H1 (cell line): ENCODE measurements around the gene MATK. TPM values are rescaled to one million over a fixed set of nuclear protein-coding genes. Genes with fewer than 3 reads are reported as not detected.
"Not testable (repeated sequence)": the region's sequence is repeated elsewhere in the genome, so short reads cannot be mapped to it uniquely, and the experiment has no call there.

Experiments
- CTCF ChIA-PET: fragments of 300-600 bp; sonication (Branson Sonifier 250); formaldehyde crosslinking; loops from one replicate; lab custom pipeline; 2021; ENCODE audit not compliant: partially characterized antibody; lab: Charles Lee
- POLR2A ChIA-PET: fragments of 300-600 bp; sonication (Branson Sonifier 250); formaldehyde crosslinking; loops from one replicate; lab custom pipeline; 2021; ENCODE audit warnings: inconsistent platforms; ENCODE audit not compliant: partially characterized antibody; lab: Charles Lee
- DNase-seq, 2 experiments: peaks; one replicate each; pipeline versions ENCODE4 v3.0.0 to v3.0.0-alpha.2; 2010 to 2022; ENCODE audit warnings: low spot score in 2 of 2, low read depth in 1 of 2, mixed read lengths in 1 of 2
- FAIRE-seq: peaks from 2 replicates; lab custom pipeline; 2011; peaks lifted over from hg19 to GRCh38; lab: Jason Lieb, UNC
- H2AFZ ChIP-seq: 2 replicates; pipeline ENCODE4 v1.8.1; 2012; ENCODE audit warnings: low read length, inconsistent platforms
- H2AK5ac ChIP-seq: 2 replicates; pipeline ENCODE4 v1.6.1; 2013; ENCODE audit warnings: low read depth, low read length
- H2BK120ac ChIP-seq: replicated peaks from 2 replicates; pipeline ENCODE3; 2013; ENCODE audit warnings: low read depth, low read length, inconsistent platforms
- H2BK12ac ChIP-seq: 2 replicates; pipeline ENCODE4 v1.6.1; 2013; ENCODE audit warnings: low read depth, low read length
- H2BK15ac ChIP-seq: 2 replicates; pipeline ENCODE4 v1.6.1; 2013; ENCODE audit warnings: low read length
- H2BK20ac ChIP-seq: 2 replicates; pipeline ENCODE4 v1.6.1; 2013; ENCODE audit warnings: low read length
- H2BK5ac ChIP-seq: 2 replicates; pipeline ENCODE4 v1.6.1; 2013; ENCODE audit warnings: low read depth, low read length
- H3K14ac ChIP-seq: 2 replicates; pipeline ENCODE4 v1.6.1; 2013; ENCODE audit warnings: inconsistent platforms; ENCODE audit not compliant: insufficient read length
- H3K18ac ChIP-seq: 2 replicates; pipeline ENCODE4 v1.6.1; 2013; ENCODE audit warnings: low read length; ENCODE audit errors: extremely low read depth
- H3K23ac ChIP-seq: 2 replicates; pipeline ENCODE4 v1.6.1; 2013; ENCODE audit warnings: inconsistent platforms; ENCODE audit not compliant: insufficient read length
- H3K23me2 ChIP-seq: 2 replicates; pipeline ENCODE4 v1.6.1; 2013; ENCODE audit warnings: low read depth, low read length
- H3K27ac ChIP-seq: 2 replicates; pipeline ENCODE4 v1.6.1; 2011; ENCODE audit warnings: low read depth, low read length, inconsistent platforms
- H3K27me3 ChIP-seq, 4 experiments: replicated peaks in 1 of 4; 1 replicate in 1 of 4; 2 replicates in 3 of 4; pipeline versions ENCODE4 v1.6.1 to v1.8.1; 2011 to 2013; ENCODE audit warnings: low read length in 3 of 4, mild to moderate bottlenecking in 3 of 4, inconsistent platforms in 2 of 4, mixed read lengths in 2 of 4, moderate library complexity in 1 of 4; ENCODE audit not compliant: control insufficient read depth in 3 of 4, insufficient read depth in 3 of 4; ENCODE audit errors: extremely low read depth in 1 of 4
- H3K36me3 ChIP-seq, 4 experiments: 2 replicates each; pipeline versions ENCODE4 v1.6.1 to v1.8.1; 2011 to 2013; ENCODE audit warnings: mild to moderate bottlenecking in 4 of 4, low read length in 3 of 4, moderate library complexity in 2 of 4, control low read depth in 1 of 4, inconsistent platforms in 1 of 4; ENCODE audit not compliant: insufficient read depth in 4 of 4, control insufficient read depth in 2 of 4
- H3K4ac ChIP-seq: replicated peaks from 2 replicates; pipeline ENCODE3; 2013; ENCODE audit warnings: low read length, low read depth, mixed read lengths, inconsistent platforms; ENCODE audit not compliant: insufficient read length
- H3K4me1 ChIP-seq, 4 experiments: replicated peaks in 1 of 4; 1 replicate in 1 of 4; 2 replicates in 3 of 4; pipeline versions ENCODE4 v1.6.1 to v1.8.1; 2011 to 2013; ENCODE audit warnings: low read length in 3 of 4, inconsistent platforms in 2 of 4, mixed read lengths in 1 of 4; ENCODE audit not compliant: insufficient read depth in 4 of 4, control insufficient read depth in 3 of 4
- H3K4me2 ChIP-seq, 2 experiments: 2 replicates each; pipeline versions ENCODE4 v1.6.1 to v1.8.1; 2011 to 2013; ENCODE audit warnings: low read depth in 2 of 2, low read length in 2 of 2, control low read depth in 1 of 2, inconsistent platforms in 1 of 2, mild to moderate bottlenecking in 1 of 2; ENCODE audit not compliant: insufficient read depth in 1 of 2
- H3K4me3 ChIP-seq, 4 experiments: fragments of 200-600, 300-600 bp in 1 of 4; sonication (generic), shearing (Covaris generic), sonication (Bioruptor Twin) in 1 of 4; 2 replicates each; pipeline versions ENCODE4 v1.5.1 to v1.8.1; 2011 to 2016; ENCODE audit warnings: low read length in 4 of 4, low read depth in 3 of 4, control low read depth in 2 of 4, inconsistent platforms in 2 of 4, mild to moderate bottlenecking in 2 of 4, mixed read lengths in 1 of 4, moderate library complexity in 1 of 4; ENCODE audit not compliant: insufficient read depth in 2 of 4; ENCODE audit errors: extremely low read depth in 1 of 4
- H3K56ac ChIP-seq: replicated peaks from 2 replicates; pipeline ENCODE3; 2013; ENCODE audit warnings: low read depth, mild to moderate bottlenecking, mixed read lengths, low read length, inconsistent platforms; ENCODE audit not compliant: insufficient read length
- H3K79me1 ChIP-seq: 2 replicates; pipeline ENCODE4 v1.6.1; 2013; ENCODE audit warnings: low read depth, low read length, control low read depth
- H3K79me2 ChIP-seq, 2 experiments: 2 replicates each; pipeline versions ENCODE4 v1.6.1 to v1.8.1; 2012 to 2013; ENCODE audit warnings: low read length in 2 of 2, mild to moderate bottlenecking in 2 of 2, inconsistent platforms in 1 of 2; ENCODE audit not compliant: insufficient read depth in 2 of 2, control insufficient read depth in 1 of 2
- H3K9ac ChIP-seq, 4 experiments: replicated peaks in 1 of 4; 1 replicate in 1 of 4; 2 replicates in 3 of 4; pipeline versions ENCODE4 v1.6.1 to v1.8.1; 2011 to 2013; ENCODE audit warnings: low read depth in 3 of 4, low read length in 3 of 4, control low read depth in 2 of 4, mild to moderate bottlenecking in 2 of 4, moderate library complexity in 2 of 4, inconsistent platforms in 1 of 4; ENCODE audit errors: extremely low read depth in 1 of 4
- H3K9me3 ChIP-seq, 2 experiments: 2 replicates each; pipeline versions ENCODE4 v1.6.1 to v1.8.1; 2012 to 2013; ENCODE audit warnings: mild to moderate bottlenecking in 2 of 2, moderate library complexity in 2 of 2, control low read depth in 1 of 2, inconsistent platforms in 1 of 2, low read depth in 1 of 2, low read length in 1 of 2, mixed read lengths in 1 of 2; ENCODE audit not compliant: insufficient read depth in 2 of 2
- H4K20me1 ChIP-seq, 2 experiments: replicated peaks in 1 of 2; 2 replicates each; pipeline versions ENCODE3 to v1.8.1; 2011 to 2013; ENCODE audit warnings: inconsistent platforms in 2 of 2, low read length in 2 of 2, mild to moderate bottlenecking in 1 of 2; ENCODE audit not compliant: insufficient read depth in 2 of 2, control insufficient read depth in 1 of 2
- H4K5ac ChIP-seq: 2 replicates; pipeline ENCODE4 v1.6.1; 2013; ENCODE audit warnings: low read length, low read depth, mixed read lengths, inconsistent platforms; ENCODE audit not compliant: insufficient read length
- H4K8ac ChIP-seq: 2 replicates; pipeline ENCODE4 v1.8.0; 2013; ENCODE audit warnings: mild to moderate bottlenecking, moderate library complexity, low read length, inconsistent platforms; ENCODE audit not compliant: insufficient read depth; ENCODE audit errors: extremely low read depth
- H4K91ac ChIP-seq: replicated peaks from 2 replicates; pipeline ENCODE3; 2013; ENCODE audit warnings: low read length, mixed read lengths, inconsistent platforms; ENCODE audit not compliant: insufficient read length
- BCL11A ChIP-seq, 2 experiments: IDR thresholded peaks; one replicate each; pipeline ENCODE4 v1.6.1; 2011; ENCODE audit warnings: low read depth in 2 of 2, low read length in 2 of 2, mild to moderate bottlenecking in 2 of 2
- CEBPB ChIP-seq: IDR thresholded peaks from 2 replicates; pipeline ENCODE4 v1.6.1; 2012; ENCODE audit warnings: low read depth, low read length
- GTF2F1 ChIP-seq: IDR thresholded peaks from 2 replicates; pipeline ENCODE4 v1.6.1; 2012; ENCODE audit warnings: low read depth, low read length, improper control_type of control experiment, borderline replicate concordance
- WGBS, 2 experiments: shearing (Covaris generic) in 1 of 2; methylation state at CpG; one replicate each; pipeline versions ENCODE4 v1.1.6 to v1.1.7; 2013 to 2015; ENCODE audit warnings: low lambda C conversion rate in 2 of 2, mixed read lengths in 2 of 2, inconsistent platforms in 1 of 2, low coverage in 1 of 2, missing lambda C conversion rate in 1 of 2; ENCODE audit not compliant: insufficient replicate concordance in 2 of 2, insufficient coverage in 1 of 2, insufficient read length in 1 of 2; ENCODE audit errors: extremely low coverage in 1 of 2, missing lambda C conversion rate in 1 of 2; 5-methylcytosine and 5-hydroxymethylcytosine counted together
- polyA plus RNA-seq, 7 experiments: library from polyadenylated mRNA; depleted of rRNA in 3 of 7; stranded (reverse) in 5 of 7; unstranded in 2 of 7; fragments of >200 nt in 5 of 7; fragments of 200-250 nt in 2 of 7; gene quantifications; 1 replicate in 5 of 7; 2 replicates in 1 of 7; 4 replicates in 1 of 7; pipeline versions ENCODE4 v1.2.1 to v1.2.3, GENCODE V29; 2011 to 2013; ENCODE audit warnings: missing spikeins in 2 of 7, mixed read lengths in 2 of 7
- total RNA-seq: library from RNA; stranded (reverse); fragmentation: NEBNext Ultra II Directional; extraction: Animal tissue kit (Norgen Biotek cat#: 25700); gene quantifications from 2 replicates; pipeline ENCODE4 v1.2.1, GENCODE V29; 2021

MATK gene
- total and polyA plus RNA-seq, 2 of the 8 experiments (the other 6 are each of a cell fraction or from before 2014, with no cell fraction given): 20.5 to 21.4 TPM

GRCh38 chr19:3766520-3766919, 19.7 kb downstream of the MATK start (continued):
- no peak for TF ChIP-seq GTF2F1
- no peak for TF ChIP-seq CEBPB
- no peak for TF ChIP-seq BCL11A (IDR thresholded peaks at IDR 0.05; ENCODE audit: low read depth in 2 of 2, low read length in 2 of 2)

GRCh38 chr19:3765757-3766156, 20.4 kb downstream of the MATK start:
- not testable (repeated sequence) for H3K79me1 ChIP-seq, H3K27ac ChIP-seq, H3K23me2 ChIP-seq, H4K91ac ChIP-seq, H3K27me3 ChIP-seq, H2BK20ac ChIP-seq, H3K14ac ChIP-seq, H3K9me3 ChIP-seq, H3K4ac ChIP-seq, H3K4me2 ChIP-seq, H3K79me2 ChIP-seq, H2BK5ac ChIP-seq, H3K56ac ChIP-seq, H2BK120ac ChIP-seq, H3K18ac ChIP-seq, H3K4me3 ChIP-seq, H3K4me1 ChIP-seq, H2BK15ac ChIP-seq, H3K36me3 ChIP-seq, DNase-seq, H4K8ac ChIP-seq, H3K23ac ChIP-seq, H2AFZ ChIP-seq, H2BK12ac ChIP-seq, H4K5ac ChIP-seq, H2AK5ac ChIP-seq, FAIRE-seq, H3K9ac ChIP-seq
- peaks cover 0 to 11% of the 10 kb centered on the region in 2 experiments for H4K20me1 ChIP-seq
- ChIA-PET CTCF (interaction anchor here (0.6 to 0.7 kb wide), 3 partner anchors 31 to 1302 kb away, joined by 3 read pairs; no protein-coding TSS in a partner anchor), POLR2A (interaction anchor here (0.6 to 0.7 kb wide), 2 partner anchors 22 to 861 kb away, joined by 3 read pairs; no protein-coding TSS in a partner anchor)
- 96% methylated on average over 4 of the region's 5 CpGs; no CpG with 5 or more reads in 1 of the 2 experiments for WGBS, 2 experiments
